Dermis lymphatic vessel endothelial cell (primary cell): ENCODE measurements around the gene RNF31. TPM values are rescaled to one million over a fixed set of nuclear protein-coding genes. Genes with fewer than 3 reads are reported as not detected.

ENCODE experiments used
- total RNA-seq: library from RNA; depleted of rRNA; stranded (reverse); fragments of >200 nt; gene quantifications from 2 replicates; pipeline ENCODE4 v1.2.1, GENCODE V29; 2014

The RNF31 gene
- total RNA-seq: 22.1 and 24.0 TPM in 2 replicates

DNA sequence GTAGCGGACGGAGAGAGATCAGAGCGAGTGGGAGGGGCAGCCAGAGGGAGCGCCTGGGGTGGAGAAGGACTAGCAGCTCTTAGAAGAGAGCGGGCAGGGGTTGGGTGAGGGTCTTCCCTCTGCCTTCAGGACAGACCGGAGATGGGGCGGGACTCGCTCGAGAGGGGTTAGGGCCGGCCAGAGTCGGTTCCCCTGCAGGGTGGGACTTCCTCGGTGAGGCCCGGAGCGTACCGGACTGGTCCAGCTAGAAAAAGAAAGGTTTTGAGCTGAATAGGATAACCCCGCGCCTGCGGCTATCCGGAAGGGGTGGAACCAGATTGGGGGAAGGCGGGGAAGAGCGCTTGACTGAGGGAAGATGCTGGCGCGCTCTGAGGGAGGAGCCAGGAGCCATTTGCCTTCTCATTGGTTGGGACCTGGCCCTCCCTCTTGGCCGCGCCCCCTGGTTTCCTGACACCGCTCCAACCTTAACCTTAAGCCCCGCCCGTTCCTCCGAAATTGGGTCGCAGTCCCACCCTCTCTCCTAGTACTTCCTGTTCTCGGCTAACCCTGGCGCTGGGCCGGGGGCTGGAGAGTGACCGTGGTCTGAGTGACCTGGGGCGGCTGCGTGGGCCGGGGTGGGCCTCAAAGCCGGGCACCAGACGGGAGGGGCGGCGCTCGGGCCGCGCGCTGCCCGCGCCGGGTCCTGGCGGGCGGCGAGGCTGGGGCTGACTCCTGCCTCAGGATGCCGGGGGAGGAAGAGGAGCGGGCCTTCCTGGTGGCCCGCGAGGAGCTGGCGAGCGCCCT lies at the start of gene RNF31:
TSS of gene RNF31 (plus strand) at position 521 of the 783 bp plus-strand sequence. CDS start at position 722, 201 bp downstream.

DNA sequence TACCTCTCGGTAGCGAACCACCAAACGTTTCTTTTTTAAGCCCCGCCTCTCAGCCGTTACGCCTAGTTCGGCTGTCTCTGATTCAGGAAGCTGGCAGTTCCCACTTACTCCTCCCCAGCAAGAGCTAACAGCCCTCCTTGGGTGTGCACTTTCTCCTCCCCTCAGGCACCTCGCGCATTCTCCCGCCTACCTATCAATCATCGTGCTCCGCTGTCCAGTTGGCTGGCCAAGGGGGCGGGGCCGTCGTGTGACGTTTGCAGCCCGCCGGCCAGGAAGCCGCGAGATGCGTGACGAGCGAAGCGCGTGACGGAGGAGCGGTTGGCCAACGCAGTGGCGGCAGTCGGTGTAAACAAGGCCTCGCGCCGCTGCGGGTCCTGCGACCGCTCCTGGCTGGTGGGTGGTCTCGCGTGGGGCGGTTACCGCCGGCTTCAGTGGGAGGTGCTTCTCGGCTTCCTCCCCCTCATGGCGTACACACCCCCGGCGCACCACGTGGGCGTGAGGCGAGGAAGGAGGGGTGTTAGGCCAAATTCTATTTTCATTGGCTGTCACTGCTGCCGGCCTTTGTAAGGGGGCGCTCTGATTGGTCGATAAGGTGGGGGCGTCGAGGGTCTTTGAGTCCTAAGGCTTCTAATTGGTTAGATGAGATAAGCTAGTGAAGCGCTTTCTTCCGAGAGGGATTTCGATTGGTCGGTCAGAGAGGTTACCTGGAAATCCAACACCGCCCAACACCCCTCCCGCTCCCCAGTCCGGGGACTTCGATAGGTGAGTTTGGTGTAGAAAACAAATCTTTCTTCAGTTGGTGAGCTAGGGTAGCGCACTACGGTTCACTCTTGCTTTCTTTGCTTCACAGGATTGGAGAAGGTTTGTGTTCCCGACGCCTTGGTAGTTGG lies 32.5 kb upstream of the RNF31 start, which contains the start of the genes DCAF11 and NRL:
TSS of gene DCAF11 (plus strand) at position 246 of the 890 bp plus-strand sequence. CDS start 818 bp downstream, outside the sequence.
TSS of gene NRL (minus strand) at position 418 of the 890 bp plus-strand sequence. CDS start 32,101 bp downstream, outside the sequence.

DNA sequence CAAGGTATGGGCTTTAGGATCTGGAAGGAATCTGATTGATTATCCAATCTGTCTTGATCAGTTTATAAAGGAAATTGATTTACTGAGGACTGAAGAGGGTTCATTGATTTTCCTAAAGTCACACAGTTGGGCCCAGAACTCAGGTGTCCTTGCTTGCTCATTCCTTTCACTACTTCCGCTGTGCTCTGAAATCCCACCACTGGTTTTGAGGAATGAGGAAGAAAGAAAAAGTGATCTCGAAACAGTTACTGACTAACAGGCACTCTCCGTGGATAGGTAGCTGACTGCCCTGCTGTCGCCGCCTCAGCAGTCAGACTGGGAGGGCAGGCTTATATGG lies 16.9 kb upstream of the RNF31 start, which contains the start of gene FITM1:
TSS of gene FITM1 (plus strand) at position 280 of the 337 bp plus-strand sequence. CDS start 905 bp downstream, outside the sequence.

DNA sequence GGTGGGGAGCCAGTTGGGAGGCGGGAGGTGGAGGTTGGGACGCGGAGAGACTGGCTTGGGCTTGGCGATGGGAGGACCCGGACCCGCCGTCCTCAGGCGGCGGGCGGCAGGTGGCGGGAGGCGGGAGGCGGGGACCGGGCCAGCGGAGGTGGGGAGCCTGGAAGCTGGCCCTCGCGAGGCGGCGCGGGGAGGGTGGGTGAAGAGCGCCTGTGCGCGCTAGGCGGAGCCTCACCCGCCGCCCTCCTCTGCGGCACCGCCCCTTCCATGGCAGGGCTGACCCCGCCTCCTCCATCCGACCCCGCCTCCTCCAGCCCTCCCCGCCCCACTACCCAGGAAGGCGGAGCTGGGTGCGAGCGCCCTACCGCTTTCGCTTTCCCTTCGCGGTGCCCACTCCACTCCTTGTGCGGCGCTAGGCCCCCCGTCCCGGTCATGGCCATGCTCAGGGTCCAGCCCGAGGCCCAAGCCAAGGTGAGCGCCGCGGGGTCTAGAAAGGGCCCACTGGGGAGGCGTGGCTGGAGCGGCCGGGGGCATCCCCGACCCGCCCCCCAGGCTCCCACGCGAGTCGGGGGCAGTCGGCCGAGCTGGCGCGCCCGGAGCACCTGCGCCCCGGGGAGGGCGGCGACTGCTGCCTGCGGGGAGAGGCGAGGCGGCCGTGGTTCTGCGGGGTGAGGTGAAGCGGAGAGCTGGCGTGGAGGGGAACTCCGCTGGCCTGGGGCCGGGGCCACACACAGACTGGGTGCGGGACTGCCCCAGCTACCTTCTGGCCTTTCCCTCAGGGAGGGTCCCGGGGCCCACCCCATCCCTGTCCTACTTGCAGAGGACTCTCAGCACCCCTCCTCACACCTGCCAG lies 11.2 kb upstream of the RNF31 start, which contains the start of gene PSME1:
TSS of gene PSME1 (plus strand) at position 361 of the 850 bp plus-strand sequence. CDS start at position 430, 69 bp downstream.

DNA sequence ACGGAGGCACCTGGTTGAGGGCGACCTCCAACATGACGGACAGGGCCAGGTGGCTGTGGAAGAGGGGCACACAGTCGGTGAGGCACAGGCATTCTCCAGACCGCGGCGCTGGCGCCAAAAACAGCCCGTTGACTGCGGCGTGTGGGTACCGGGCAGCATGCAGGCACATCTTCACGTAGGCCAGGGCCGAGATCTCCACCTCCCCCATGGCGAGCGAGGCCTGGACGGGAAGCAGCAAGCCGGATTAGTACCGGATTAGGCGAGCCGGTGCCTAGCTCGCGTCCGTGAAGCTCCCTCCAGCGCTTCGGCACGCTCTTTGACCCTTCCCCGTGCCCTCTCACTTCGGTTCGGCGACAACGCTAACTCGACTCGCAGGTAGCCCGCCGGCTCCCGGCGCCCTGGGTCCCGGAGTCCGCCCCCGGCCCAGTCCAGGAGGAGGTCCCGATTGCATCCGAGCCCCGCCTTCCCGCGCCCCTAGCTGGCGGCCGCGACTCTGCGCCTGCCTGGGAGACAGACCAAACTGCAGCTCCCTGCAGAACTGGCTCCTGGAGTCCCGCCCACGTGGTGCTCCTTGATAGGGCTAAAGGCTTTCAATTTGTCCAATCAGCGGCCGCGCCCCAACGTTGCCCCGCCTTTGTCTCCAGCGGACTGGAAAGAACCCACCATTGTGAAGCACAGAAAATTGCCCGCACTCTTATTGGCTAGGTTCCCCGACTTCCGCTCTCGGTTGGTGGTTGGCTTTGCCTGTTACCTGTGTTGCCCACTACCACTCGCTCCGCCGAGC lies 6.0 kb upstream of the RNF31 start, which contains the start of gene EMC9:
TSS of gene EMC9 (minus strand) at position 495 of the 784 bp plus-strand sequence. CDS start at position 208, 287 bp downstream.

DNA sequence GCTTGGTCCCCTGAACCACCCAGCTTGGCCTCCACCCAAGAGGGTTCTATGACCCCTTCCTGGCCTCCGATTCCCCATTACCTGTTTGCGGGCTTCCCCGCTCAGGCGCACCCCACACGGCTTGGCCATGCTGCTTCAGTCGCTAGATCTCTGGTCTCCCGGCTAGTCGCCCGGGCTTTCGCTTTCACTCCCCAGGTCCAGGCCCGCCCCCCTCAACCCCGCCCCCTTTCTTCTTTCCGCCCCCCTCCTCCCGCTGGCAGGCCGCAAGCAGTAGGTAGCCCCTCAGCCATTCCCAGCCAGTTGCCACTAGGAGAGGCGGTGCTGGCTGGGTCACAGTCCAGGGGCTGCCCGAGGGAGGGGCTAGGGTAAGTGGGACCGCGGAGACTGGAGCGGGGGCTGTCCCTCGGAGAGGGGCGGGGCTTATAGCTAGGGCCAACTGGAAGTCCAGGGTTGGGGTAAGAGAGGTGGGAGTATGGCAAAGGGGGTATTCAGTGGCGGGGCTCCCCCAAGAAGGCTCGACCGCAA lies 783 bp upstream of the RNF31 start, which contains the start of gene PSME2:
TSS of gene PSME2 (minus strand) at position 158 of the 525 bp plus-strand sequence. CDS start at position 129, 29 bp downstream.

DNA sequence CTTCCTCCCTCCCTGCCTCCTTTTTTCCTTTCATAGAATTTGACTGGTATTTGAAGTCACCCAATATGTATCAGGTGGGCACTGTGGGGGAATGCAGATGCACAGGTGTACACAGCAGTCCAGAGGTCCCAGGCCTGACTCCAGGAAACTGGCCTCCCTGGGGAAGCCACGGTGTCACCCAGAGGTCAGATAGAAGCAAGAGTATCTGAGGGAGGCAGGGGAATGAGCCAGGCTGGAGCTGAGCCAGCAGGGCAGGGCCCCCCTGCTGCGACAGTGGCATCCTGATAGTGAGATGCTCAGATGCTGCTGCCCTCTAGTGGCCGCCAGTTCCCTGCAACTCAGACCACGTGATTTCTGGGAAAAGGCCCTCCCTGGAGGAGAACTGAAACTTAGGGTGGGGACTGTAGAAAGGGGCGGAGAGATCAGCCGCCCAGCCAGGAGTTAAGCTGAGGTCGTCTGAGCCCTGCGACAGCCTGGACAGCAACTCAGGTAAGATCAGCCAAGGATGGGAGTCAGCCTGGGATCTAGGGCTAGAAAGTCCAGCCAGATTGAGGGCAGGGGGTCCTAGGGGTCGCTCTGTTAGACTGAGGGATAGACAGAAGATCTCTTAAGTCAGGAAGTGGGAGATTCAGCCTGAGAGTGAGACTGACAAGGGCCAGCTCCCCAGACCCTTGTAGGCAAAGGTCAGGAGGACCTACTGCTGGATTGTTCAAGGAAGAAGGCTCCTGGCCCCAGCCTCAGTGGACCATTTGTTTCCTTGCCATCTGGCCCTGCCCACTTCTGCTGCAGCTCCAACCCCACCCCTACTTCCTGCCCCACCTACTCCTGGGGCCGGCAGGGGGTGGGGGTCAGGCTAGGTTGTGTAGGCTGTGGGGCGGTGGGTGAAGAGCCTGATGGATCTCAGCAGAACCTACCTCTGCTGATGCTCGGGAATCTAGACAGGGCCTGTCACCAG lies 13.8 kb downstream of the RNF31 start, which contains the start of gene IRF9:
TSS of gene IRF9 (plus strand) at position 416 of the 955 bp plus-strand sequence. CDS start 880 bp downstream, outside the sequence.

DNA sequence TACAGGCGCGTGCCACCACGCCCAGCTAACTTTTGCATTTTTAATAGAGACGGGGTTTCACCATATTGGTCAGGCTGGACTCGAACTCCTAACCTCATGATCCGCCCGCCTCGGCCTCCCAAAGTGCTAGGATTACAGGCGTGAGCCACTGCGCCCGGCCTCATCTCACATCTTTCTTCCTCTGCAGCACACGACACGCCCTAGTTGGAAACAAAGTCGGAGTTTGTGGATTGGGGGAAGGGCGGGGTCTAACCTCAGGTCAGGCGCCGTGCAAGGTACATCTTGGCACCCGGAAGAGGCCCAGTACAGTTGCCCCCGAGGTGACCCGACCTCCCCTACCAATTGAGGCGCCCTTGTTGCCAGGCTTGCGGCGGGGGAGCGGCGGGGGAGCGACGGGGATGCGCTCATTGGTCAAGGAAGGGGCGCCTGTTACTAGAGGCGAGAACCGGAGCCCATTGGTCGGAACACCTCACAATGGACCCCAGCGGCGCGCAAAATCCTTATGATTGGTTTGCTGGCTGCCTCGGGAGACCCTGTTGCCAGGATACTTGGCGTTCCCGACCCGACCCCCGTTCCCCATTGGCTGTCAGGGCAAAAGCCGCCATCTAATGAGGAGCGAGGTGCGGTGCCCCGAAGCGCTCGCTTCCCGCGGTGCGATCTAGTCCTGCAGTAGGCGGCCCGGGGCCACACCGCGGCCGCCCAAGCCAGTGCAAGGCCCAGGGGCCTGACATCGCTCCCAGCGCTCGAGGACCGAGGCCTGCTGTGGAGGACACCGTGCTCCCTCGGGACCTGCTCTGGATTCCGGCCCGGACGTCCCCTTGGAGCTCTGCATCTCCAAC lies 24.3 kb downstream of the RNF31 start, which contains the start of gene REC8:
TSS of gene REC8 (plus strand) at position 659 of the 839 bp plus-strand sequence. CDS start 473 bp downstream, outside the sequence.

DNA sequence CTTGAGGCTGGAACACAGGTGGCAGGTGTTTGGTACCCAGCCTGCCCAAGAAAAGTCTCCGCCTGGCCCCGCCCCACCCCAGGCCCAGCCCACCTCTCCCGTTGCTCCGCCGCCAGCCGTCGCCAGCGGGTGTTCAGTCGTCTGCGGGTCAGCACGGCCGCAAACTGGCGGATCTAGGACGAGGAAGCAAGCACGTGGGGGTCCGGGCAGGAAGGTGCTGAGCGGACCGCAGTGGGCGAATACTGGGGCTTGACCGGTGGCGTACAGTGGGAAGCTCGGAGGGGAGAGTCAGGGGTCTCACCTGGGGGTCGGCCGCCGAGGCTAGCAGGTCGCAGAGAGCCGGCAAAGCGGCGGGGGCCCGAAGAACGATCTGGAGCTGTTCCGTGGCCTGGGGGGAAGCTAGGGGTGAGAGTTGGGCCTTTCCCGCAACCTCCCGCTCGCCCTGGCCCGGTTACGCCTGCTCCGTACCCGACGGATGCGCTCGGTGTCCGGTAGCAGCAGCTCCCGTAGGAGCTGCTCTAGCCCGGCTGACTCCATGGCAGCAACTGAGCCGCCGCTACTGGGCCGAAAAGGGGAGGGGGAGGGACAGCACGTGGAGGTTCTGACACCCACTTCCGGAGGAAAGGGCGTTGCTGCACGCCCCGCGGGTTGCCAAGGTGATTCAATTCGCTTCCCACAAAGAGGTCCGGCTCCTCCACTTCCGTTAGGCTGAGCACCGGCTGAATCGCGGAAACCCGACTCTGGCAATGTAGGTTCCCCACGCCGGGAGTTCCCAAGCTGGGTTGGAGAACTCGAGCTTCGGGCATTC lies 41.2 kb downstream of the RNF31 start, which contains the start of gene IPO4:
TSS of gene IPO4 (minus strand) at position 566 of the 808 bp plus-strand sequence. CDS start at position 537, 29 bp downstream.

DNA sequence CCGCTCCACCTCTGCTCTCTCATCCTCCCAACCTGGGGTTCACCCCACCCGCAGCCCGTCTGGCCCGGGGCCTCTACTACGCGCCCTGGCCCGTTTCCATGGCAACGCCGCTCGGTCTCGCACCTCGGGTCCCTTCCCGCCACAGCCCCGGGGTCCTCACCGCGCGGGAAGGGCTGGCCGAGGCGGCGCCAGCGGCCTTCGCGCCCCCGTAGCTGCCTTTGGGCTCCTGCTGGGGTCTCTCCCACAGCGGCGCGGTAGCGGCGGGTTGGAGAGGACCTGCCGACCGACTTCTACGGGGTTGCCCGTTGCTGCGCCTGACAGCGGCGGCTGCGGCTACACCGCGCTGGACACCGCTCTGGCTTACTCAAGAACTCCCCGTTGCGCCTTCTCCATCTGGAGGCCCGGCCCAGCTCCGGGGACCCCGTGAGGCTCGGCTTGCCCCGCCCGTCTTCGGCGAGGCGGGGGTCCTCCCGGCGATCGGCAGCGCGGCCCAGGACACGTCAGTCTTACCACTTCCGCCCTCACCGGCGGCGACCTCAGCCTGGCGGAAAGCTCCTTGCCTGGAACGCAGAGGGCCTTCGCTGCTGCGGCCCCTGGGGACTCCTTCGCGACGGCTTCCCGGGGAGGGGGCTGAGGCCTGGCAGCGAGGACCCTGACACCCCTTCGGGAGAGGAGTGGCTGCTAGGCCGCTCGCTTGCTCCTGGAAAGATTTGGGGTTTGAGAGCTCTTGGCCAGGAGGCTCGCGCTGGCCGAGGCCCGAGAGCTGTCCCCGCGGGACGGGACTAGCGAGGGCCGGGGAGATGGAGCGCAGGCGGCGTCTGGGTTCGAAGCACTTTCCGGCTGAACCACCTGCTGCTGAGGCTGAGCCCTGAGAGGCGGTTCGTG lies 48.1 kb downstream of the RNF31 start, which contains the start of gene TM9SF1:
TSS of gene TM9SF1 (minus strand) at position 256 of the 885 bp plus-strand sequence. CDS start 422 bp downstream, outside the sequence.

Other genes with a start within 250 kb of the RNF31 start
- gene DHRS4, start 193.7 kb upstream of the RNF31 start, total RNA-seq: 48.3 and 59.6 TPM in 2 replicates
- gene DHRS4L2, start 158.6 kb upstream of the RNF31 start, total RNA-seq: 12.1 and 14.8 TPM in 2 replicates
- under 0.01 TPM in 1 of 2 replicates, not detected in the other for gene CARMIL3, start 95.5 kb upstream of the RNF31 start, total RNA-seq
- not detected in 2 replicates for gene CPNE6, start 75.9 kb upstream of the RNF31 start, total RNA-seq
- 6.7 and 9.0 TPM in 2 replicates for gene PCK2, start 53.2 kb upstream of the RNF31 start, total RNA-seq
- 65.9 and 89.1 TPM in 2 replicates for gene DCAF11, start 32.7 kb upstream of the RNF31 start, total RNA-seq
- gene NRL, start 32.5 kb upstream of the RNF31 start, total RNA-seq: 0.69 and 2.2 TPM in 2 replicates
- 0.34 and 0.76 TPM in 2 replicates for gene FITM1, start 16.8 kb upstream of the RNF31 start, total RNA-seq
- 142 and 144 TPM in 2 replicates for gene PSME1, start 11.3 kb upstream of the RNF31 start, total RNA-seq
- 15.4 and 15.8 TPM in 2 replicates for gene EMC9, start 5.9 kb upstream of the RNF31 start, total RNA-seq
- gene PSME2, start 888 bp upstream of the RNF31 start, total RNA-seq: 109 and 142 TPM in 2 replicates
- 43.9 and 55.4 TPM in 2 replicates for gene IRF9, start 13.8 kb downstream of the RNF31 start, total RNA-seq
- gene REC8, start 24.6 kb downstream of the RNF31 start, total RNA-seq: 0.87 and 1.3 TPM in 2 replicates
- gene IPO4, start 41.3 kb downstream of the RNF31 start, total RNA-seq: 19.3 and 31.5 TPM in 2 replicates
- 39.6 and 58.0 TPM in 2 replicates for gene TM9SF1, start 47.9 kb downstream of the RNF31 start, total RNA-seq
- not detected in 2 replicates for gene TSSK4, start 58.2 kb downstream of the RNF31 start, total RNA-seq
- gene CHMP4A, start 66.0 kb downstream of the RNF31 start, total RNA-seq: 23.7 and 27.1 TPM in 2 replicates
- gene MDP1, start 68.6 kb downstream of the RNF31 start, total RNA-seq: 11.3 and 13.1 TPM in 2 replicates
- 186 and 243 TPM in 2 replicates for gene NEDD8, start 84.9 kb downstream of the RNF31 start, total RNA-seq
- gene GMPR2, start 85.4 kb downstream of the RNF31 start, total RNA-seq: 80.6 and 106 TPM in 2 replicates
- 45.1 and 70.4 TPM in 2 replicates for gene TINF2, start 95.1 kb downstream of the RNF31 start, total RNA-seq
- gene TGM1, start 115.7 kb downstream of the RNF31 start, total RNA-seq: 0.09 and 0.22 TPM in 2 replicates
- 10.7 and 12.2 TPM in 2 replicates for gene RABGGTA, start 124.1 kb downstream of the RNF31 start, total RNA-seq
- gene DHRS1, start 152.3 kb downstream of the RNF31 start, total RNA-seq: 5.8 and 16.0 TPM in 2 replicates
- gene NOP9, start 152.4 kb downstream of the RNF31 start, total RNA-seq: 20.8 and 21.0 TPM in 2 replicates
- gene CIDEB, start 160.5 kb downstream of the RNF31 start, total RNA-seq: 1.2 TPM in 2 replicates
- 2.3 and 3.1 TPM in 2 replicates for gene LTB4R2, start 162.6 kb downstream of the RNF31 start, total RNA-seq
- 1.6 and 1.7 TPM in 2 replicates for gene LTB4R, start 164.0 kb downstream of the RNF31 start, total RNA-seq
- gene ADCY4, start 187.6 kb downstream of the RNF31 start, total RNA-seq: 51.0 and 57.6 TPM in 2 replicates
- 2.1 and 2.2 TPM in 2 replicates for gene RIPK3, start 192.5 kb downstream of the RNF31 start, total RNA-seq
- 0.34 and 0.65 TPM in 2 replicates for gene NFATC4, start 220.7 kb downstream of the RNF31 start, total RNA-seq